GM19468 (cell line): Measurements from ENCODE around the gene MANEAL.
"Not testable (repeated sequence)": the region's sequence is repeated elsewhere in the genome, so short reads cannot be mapped to it uniquely, and the experiment has no call there.

Source experiments
- ATAC-seq: cut with Tn5 transposase; IDR thresholded peaks from one replicate; pipeline ENCODE4 v1.9.1; 2021; ENCODE audit warnings: mild to moderate bottlenecking, moderate library complexity, moderate number of reproducible peaks; ENCODE audit not compliant: unreplicated experiment; ENCODE audit errors: extremely low read depth

Gene MANEAL

DNA sequence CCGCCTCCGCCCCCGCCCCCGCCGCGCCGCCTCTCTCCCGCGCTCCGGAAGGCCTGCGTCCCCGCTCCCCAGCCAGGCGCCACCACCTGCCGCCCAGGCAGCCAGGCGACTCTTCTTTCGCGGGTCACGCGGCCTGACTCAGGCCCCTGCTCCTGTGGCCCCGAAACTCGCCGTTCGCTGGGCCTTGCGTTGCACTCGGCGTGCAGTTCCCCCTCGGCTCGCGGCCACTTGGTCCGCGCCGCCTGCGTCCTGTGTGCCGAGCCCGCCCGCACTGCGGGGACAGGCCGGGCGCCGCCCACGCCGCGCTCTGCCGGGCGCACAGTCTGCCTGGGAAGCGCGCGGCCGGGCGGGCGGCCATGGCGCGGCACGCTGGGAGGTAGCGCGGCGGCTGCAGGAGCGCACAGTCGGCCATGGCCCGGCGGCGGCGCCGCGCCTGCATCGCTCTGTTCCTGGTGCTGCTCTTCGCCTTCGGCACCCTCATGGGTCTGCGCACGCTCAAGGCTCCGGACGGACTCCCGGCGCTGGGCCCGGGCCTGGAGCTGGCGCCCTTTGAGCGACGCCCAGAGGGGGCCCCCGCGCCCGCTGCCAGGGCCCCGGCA lies at the start of gene MANEAL:
Gene MANEAL (plus strand): TSS at position 75 of the 599 bp plus-strand sequence. CDS start 336 bp downstream, at position 411.
- ATAC-seq, result no peak

DNA sequence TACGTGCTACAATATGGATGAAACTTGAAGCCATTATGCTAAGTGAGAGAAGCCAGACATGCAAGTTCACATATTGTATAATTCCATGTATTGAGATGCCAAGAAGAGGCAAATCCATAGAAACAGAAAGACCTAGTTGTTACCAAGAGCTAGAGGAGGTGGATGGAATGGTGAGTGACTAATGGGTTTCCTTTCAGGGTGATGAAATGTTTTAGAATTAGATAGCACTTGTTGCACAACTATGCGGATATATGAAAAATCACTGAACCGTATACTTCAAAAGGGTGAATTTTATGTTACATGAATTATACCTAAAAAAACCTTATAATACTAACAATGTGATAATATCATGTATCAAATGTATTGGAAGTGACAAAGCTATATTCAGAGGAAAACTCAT lies 46.8 kb upstream of the MANEAL start:
- no peak for ATAC-seq

GRCh38 chr1:37748565-37748964 lies 45.1 kb upstream of the MANEAL start:
- no peak for ATAC-seq

DNA sequence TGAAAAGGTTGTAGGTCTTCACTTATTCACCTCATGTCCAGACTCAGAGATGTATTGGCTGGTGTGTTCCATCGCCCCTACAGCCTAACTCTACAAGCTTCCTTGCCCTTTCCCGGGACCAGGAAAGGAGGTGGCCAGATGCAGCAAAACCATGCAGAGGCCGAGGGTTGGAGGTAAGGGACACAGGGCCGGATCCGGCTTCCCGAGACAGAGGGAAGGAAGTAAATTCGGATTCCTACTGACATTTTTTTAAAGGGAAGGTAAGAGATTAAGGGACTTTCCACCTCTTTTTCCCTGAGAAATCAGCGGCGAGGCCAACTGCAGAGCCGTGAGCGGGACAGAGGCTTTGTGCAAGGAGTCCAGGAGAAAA lies 41.4 kb upstream of the MANEAL start:
- no peak for ATAC-seq

- no peak for ATAC-seq
These were observed 40.8 kb upstream of the MANEAL start for GRCh38 chr1:37752583-37753471.

DNA sequence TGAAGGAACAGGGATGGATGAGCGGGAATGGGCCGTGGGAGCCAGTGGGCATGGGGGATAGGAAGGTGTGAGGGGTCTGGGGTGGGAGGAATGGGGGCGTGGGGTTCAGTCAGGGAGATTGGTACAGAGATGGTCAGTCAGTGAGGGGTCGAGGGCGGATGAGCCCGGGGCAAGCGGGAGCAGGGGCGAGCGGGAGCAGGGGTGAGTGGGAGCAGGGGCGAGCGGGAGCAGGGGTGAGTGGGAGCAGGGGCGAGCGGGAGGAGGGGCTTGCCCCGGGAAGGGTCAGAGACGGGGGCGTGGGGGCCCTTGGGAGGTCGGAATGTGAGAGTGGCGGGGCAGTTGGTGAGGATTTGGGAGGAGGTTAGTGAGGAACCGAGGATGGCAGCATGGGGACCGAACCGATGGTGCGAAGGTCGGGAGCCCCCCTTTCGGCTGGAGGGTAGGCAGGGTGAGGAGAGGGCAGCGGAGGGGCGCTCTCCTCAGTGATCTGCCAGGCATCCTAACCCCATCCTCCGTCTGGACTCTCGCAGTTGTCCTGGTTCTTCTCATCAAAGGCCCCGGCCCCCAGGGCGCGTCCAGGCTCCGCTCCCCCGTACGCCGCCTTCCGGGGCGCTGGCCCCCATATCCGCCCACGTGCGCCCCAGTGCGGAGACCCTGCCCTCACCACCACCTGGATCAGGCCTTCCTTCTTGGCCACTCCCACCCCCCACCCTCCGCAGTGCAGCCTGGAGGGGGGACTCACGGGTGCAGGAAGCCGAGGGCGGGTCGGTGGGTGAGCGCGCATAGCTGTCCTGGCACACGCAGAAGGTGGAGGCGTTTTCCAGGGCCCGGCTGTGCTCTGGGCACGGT lies 40.0 kb upstream of the MANEAL start:
- ATAC-seq, result no peak

- no peak for ATAC-seq
These were observed 38.4 kb upstream of the MANEAL start for GRCh38 chr1:37755290-37755689.

DNA sequence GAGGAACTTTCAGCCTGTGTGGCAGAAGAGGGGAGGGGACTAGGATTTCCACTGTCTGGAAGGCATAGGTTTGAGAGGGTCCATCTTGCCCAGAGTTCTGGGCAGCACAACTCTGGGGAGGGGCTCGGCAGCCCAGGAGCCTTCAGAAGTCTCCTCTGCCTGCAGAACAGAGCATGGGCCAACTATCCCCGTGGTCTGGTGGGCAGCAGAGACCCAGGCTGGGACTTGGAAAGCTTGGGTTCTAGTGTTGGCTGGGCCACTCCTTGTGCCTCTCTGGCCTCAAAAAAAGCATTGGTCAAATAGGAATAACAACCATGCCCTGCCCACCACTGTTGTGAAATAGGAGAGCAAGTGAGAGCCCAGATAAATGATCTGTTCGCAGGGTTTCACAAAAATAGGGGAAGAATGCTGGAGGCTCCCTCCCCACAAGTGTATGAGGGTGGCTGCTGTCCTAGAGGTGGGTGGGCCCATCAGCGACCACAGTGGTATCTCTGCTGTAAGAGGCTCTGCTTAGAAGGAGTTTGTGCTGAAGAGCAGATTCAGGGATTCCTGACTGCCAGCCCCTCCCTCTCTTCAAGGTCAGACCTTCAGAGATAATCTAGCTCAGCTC lies 37.6 kb upstream of the MANEAL start:
- ATAC-seq, result no peak

- no peak for ATAC-seq
These were observed 34.2 kb upstream of the MANEAL start for GRCh38 chr1:37759451-37759850.

DNA sequence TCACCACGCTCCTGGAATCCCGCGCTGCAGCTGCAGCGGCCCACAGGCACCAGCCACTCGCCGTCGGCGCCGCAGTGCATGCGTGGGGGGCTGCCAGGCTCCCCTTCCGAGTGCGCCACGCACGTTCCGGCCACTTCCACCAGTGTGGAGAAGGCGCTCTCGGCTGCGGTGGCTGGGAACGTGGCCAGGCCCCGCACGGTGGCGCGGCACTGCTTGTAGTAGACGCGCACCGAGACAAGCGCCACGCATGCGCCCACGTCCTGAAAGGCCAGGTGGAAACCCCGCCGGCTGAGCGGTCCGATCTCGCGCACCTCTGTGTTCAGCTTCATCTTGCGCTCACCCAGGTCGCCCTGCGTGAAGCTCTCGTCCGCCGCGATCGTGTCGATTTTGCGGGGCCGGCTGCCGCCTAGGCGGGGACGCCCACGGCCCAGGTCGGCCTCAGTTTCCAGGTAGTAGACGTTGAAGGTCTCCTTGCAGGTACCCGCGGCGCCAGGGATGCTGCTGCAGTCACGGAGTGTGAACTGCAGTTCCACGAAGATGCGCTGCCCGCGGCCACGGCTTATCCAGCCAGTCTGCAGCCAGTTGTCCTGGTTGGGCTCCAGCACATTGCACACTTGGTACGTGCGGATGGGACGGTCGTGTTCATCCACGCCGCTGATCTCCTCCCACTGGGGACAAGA lies 32.1 kb upstream of the MANEAL start:
- no peak for ATAC-seq

GRCh38 chr1:37762516-37762915 lies 31.1 kb upstream of the MANEAL start:
- ATAC-seq, result no peak

- no peak for ATAC-seq
These were observed 29.7 kb upstream of the MANEAL start for GRCh38 chr1:37763791-37764413.

GRCh38 chr1:37764414-37764825 lies 29.2 kb upstream of the MANEAL start:
- ATAC-seq, result no peak

DNA sequence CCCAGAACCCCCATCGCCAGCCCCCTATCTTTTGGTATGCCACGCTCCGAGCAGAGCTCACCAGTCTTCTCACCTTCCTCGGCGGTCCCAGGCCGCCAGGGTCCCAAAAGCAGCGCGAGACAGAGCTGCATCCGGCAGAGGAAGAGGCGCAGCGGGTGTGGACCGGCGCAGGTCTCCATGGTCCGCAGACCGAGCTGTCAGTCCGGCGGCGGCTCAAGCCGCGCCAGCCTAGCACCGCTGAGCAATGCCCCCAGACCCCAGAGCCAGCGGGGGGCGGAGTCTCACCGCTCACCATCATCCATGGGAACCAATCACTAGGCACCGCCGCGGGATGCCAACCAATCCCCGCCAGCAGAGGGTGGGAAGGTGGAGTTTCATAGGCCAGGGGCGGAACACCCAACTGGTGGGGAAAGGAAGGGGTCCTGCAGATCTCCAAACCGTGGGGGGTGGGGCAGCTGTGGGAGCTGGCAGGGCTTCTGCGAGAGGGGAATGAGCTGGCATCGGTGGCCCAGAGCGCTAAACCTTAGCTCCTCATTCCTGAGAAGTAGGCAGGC lies 28.7 kb upstream of the MANEAL start, which contains the start of gene EPHA10:
Gene EPHA10 (minus strand): TSS at position 233 of the 554 bp plus-strand sequence. CDS start 54 bp downstream, at position 179.
- no peak for ATAC-seq

DNA sequence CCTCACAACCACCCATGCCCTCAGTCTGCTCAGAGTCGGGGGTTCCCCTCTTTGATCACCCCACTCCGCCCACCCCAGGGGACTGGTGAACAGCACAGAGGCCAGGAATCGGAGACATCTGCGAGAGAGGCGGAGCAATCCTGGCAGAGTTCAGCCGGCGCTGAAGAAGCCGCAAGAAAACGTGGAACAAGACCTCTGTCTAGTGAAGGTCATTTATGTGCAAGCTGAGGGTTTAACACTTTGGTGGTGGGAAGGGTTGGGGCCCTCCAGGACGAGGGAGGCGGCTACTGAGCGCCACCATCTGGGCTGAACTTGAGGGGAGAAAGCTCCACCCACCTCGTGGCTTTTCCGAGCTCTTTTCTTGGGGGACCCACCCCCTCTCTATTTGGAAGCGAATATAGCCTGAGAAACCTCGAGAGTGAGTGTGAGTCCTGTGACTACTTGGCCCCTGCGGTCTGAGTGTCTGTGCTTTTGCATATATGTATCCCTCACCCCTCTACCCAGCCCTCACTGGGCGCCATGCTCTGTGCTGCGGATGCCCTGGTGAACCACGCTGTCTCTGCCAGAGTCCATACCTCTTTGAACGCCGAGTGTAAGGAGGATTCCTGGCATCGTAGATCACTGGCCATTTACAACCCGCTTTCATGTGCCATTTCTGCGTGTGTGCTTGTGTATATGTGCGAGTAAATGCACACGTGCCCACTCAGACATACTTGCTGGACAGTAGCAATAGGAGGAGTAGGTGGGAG lies 27.6 kb upstream of the MANEAL start:
- ATAC-seq, result no peak

GRCh38 chr1:37767488-37767887 lies 26.2 kb upstream of the MANEAL start:
- ATAC-seq, result no peak

DNA sequence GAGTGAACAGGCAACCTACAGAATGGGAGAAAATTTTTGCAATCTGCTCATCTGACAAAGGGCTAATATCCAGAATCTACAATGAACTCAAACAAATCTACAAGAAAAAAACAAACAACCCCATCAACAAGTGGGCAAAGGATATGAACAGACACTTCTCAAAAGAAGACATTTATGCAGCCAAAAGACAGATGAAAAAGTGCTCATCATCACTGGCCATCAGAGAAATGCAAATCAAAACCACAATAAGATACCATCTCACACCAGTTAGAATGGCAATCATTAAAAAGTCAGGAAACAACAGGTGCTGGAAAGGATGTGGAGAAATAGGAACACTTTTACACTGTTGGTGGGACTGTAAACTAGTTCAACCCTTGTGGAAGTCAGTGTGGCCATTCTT lies 22.2 kb upstream of the MANEAL start:
- not testable (repeated sequence) for ATAC-seq

- no peak for ATAC-seq
These were observed 16.6 kb upstream of the MANEAL start for GRCh38 chr1:37776946-37777516.
